Measurements from ENCODE around the gene GRID1. TPM values are rescaled to one million over a fixed set of nuclear protein-coding genes. Genes with fewer than 3 reads are reported as not detected.

GRID1 gene
- total and polyA plus RNA-seq, 9 of the 15 experiments (the other 6 are each of a cell fraction or from before 2014, with no cell fraction given): 0.01 to 7.2 (median 1.2) TPM

DNA sequence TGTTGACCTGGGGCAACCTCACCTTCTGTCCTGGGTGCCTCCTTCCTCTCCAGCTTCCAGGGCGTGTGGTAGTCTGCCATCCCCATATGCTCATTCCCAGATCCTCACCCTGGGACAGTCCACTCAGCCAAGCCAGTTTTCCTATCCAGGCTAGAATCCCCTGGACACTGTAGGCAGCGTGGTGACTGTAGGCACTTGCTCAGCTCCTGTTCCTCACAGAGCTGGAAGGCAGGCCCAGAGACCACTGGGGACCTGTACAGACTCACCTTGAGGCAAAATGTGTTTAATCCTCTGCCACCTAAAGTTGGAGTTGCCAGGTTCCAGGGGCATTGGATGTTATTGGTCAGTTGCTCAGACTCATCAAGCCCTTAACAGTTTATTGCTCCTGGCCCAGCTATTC, 2.4 kb upstream of the GRID1 start:
- Histone ChIP-seq H3K9me1 (ENCODE audit: control insufficient read depth, insufficient read depth, low read length) (no peaks in the 10 kb centered on the region), H3K36me3 (ENCODE audit: control insufficient read depth, insufficient read depth, low read length) (no peaks in the 10 kb centered on the region), H3K4me1 (replicated peaks in 1 of 2; ENCODE audit: control insufficient read depth in 2 of 2, insufficient read depth in 2 of 2, low read length in 2 of 2) (peaks cover 0 to 13% of the 10 kb centered on the region in 2 experiments; a peak in 2 of 5 replicates), H3K79me2 (ENCODE audit: control insufficient read depth, insufficient read depth, low read length) (no peaks in the 10 kb centered on the region), H3K9me3 (replicated peaks; ENCODE audit: control insufficient read depth, insufficient read depth, low read depth, low read length) (no peaks in the 10 kb centered on the region), H3K27me3 (ENCODE audit: control insufficient read depth in 2 of 2, insufficient read depth in 2 of 2, low read length in 2 of 2) (peaks cover 4 to 28% of the 10 kb centered on the region in 2 experiments; a peak in 3 of 5 replicates), H3K9ac (ENCODE audit: insufficient read depth in 1 of 2, low read depth in 2 of 2, low read length in 2 of 2) (no peak overlapping the region), H3K4me3 (no peak overlapping the region), H2AFZ (ENCODE audit: low read depth, low read length) (no peak overlapping the region), H3K27ac (ENCODE audit: extremely low read depth, low read depth, low read length) (no peak overlapping the region), H4K20me1 (replicated peaks; ENCODE audit: control insufficient read depth, insufficient read depth, low read length) (no peaks in the 10 kb centered on the region), H3K4me2 (ENCODE audit: insufficient read depth, low read length) (no peak overlapping the region)
- TF ChIP-seq, protein P1, sequence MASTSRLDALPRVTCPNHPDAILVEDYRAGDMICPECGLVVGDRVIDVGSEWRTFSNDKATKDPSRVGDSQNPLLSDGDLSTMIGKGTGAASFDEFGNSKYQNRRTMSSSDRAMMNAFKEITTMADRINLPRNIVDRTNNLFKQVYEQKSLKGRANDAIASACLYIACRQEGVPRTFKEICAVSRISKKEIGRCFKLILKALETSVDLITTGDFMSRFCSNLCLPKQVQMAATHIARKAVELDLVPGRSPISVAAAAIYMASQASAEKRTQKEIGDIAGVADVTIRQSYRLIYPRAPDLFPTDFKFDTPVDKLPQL (IDR thresholded peaks at IDR 0.05; ENCODE audit: extremely low read depth, insufficient read length): no peak
- TF ChIP-seq SIN3B (IDR thresholded peaks at IDR 0.05; ENCODE audit: low read depth): no peak
- no peak for TF ChIP-seq SMAD2 (IDR thresholded peaks at IDR 0.05; ENCODE audit: low read depth, low read length)
- TF ChIP-seq RFX1 (IDR thresholded peaks at IDR 0.05): no peak
- intact Hi-C loops (cut with micrococcal nuclease): no loop called here
- FAIRE-seq (no peak), DNase-seq (ENCODE audit: extremely low read depth in 1 of 4, low spot score in 3 of 4) (no peak), ATAC-seq (no peak)
- POLR2A ChIA-PET: no interaction called here
- in situ Hi-C loops (cut with MboI): no loop called here
- CTCF ChIA-PET (ENCODE audit: low intra/inter-chr PET ratio): no interaction called here
- no TSS peak for BruUV-seq (replicated peaks)
- WGBS (ENCODE audit: insufficient coverage, low coverage, missing lambda C conversion rate): 0% methylated on average over 2 of the region's 2 CpGs

DNA sequence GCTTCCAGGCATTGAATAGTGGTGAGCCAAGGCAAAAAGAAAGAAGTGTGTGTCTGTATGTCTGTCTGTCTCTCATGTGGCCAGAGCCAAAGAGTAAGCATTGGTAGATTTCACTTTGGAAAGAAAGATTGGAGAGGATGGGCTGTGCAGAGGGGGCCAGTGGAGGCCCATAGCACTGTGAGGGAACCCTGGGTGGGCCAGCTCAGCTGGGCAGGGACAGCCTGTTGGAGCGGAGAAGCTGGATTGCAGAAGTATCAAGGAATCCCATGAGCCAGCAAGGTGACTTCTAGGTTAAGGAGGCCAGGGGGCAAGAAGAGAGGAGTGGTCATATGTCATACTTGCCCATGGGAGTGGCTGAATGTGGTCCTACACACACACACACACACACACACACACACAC, 1.5 kb upstream of the GRID1 start:
- no peaks in the 10 kb centered on the region for H4K20me1 ChIP-seq (replicated peaks; ENCODE audit: control insufficient read depth, insufficient read depth, low read length)
- no peaks in the 10 kb centered on the region for H3K9me1 ChIP-seq (ENCODE audit: control insufficient read depth, insufficient read depth, low read length)
- no peaks in the 10 kb centered on the region for H3K79me2 ChIP-seq (ENCODE audit: control insufficient read depth, insufficient read depth, low read length)
- intact Hi-C loops (cut with micrococcal nuclease): no loop called here
- peaks cover 0 to 21% of the 10 kb centered on the region in 2 experiments; a peak in 2 of 5 replicates for H3K4me1 ChIP-seq (replicated peaks in 1 of 2; ENCODE audit: control insufficient read depth in 2 of 2, insufficient read depth in 2 of 2, low read length in 2 of 2)
- H3K27ac ChIP-seq (ENCODE audit: extremely low read depth, low read depth, low read length): no peak overlapping the region
- H2AFZ ChIP-seq (ENCODE audit: low read depth, low read length): no peak overlapping the region
- 13% methylated on average over 1 of the region's 1 CpG for WGBS (ENCODE audit: insufficient coverage, low coverage, missing lambda C conversion rate)
- H3K9me3 ChIP-seq (replicated peaks; ENCODE audit: control insufficient read depth, insufficient read depth, low read depth, low read length): no peaks in the 10 kb centered on the region
- no peak for ATAC-seq
- CTCF ChIA-PET (ENCODE audit: low intra/inter-chr PET ratio): no interaction called here
- DNase-seq (ENCODE audit: extremely low read depth in 1 of 4, low spot score in 3 of 4): no peak
- no peak overlapping the region for H3K4me3 ChIP-seq
- H3K36me3 ChIP-seq (ENCODE audit: control insufficient read depth, insufficient read depth, low read length): no peaks in the 10 kb centered on the region
- POLR2A ChIA-PET: interaction anchor here (0.5 kb wide), 1 partner anchor 1905 kb away, joined by 3 read pairs; no protein-coding TSS in a partner anchor
- no peak overlapping the region for H3K4me2 ChIP-seq (ENCODE audit: insufficient read depth, low read length)
- FAIRE-seq: no peak
- no peak overlapping the region for H3K9ac ChIP-seq (ENCODE audit: insufficient read depth in 1 of 2, low read depth in 2 of 2, low read length in 2 of 2)
- H3K27me3 ChIP-seq (ENCODE audit: control insufficient read depth in 2 of 2, insufficient read depth in 2 of 2, low read length in 2 of 2): peaks cover 4 to 36% of the 10 kb centered on the region in 2 experiments; a peak in 3 of 5 replicates
- in situ Hi-C loops (cut with MboI): no loop called here
- no TSS peak for BruUV-seq (replicated peaks)
- TF ChIP-seq RBM15 (IDR thresholded peaks at IDR 0.05; ENCODE audit: insufficient read depth, low read length): no peak
- TF ChIP-seq SAFB2 (IDR thresholded peaks at IDR 0.05; ENCODE audit: borderline replicate concordance, low read depth, low read length, severe bottlenecking): no peak
- no peak for TF ChIP-seq SMAD3 (CRISPR knock-in tag; conservative IDR thresholded peaks at IDR 0.05)
- TF ChIP-seq ZNF551 (CRISPR knock-in tag; IDR thresholded peaks at IDR 0.05): no peak
- TF ChIP-seq FOXJ2 (tag; IDR thresholded peaks at IDR 0.05): no peak
- no peak for TF ChIP-seq ZKSCAN8 (CRISPR knock-in tag; IDR thresholded peaks at IDR 0.05)
- TF ChIP-seq ZNF561 (CRISPR knock-in tag; conservative IDR thresholded peaks at IDR 0.05): no peak
- TF ChIP-seq, protein P2, sequence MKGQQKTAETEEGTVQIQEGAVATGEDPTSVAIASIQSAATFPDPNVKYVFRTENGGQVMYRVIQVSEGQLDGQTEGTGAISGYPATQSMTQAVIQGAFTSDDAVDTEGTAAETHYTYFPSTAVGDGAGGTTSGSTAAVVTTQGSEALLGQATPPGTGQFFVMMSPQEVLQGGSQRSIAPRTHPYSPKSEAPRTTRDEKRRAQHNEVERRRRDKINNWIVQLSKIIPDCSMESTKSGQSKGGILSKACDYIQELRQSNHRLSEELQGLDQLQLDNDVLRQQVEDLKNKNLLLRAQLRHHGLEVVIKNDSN (CRISPR knock-in tag; IDR thresholded peaks at IDR 0.05): no peak
- TF ChIP-seq, protein P3, sequence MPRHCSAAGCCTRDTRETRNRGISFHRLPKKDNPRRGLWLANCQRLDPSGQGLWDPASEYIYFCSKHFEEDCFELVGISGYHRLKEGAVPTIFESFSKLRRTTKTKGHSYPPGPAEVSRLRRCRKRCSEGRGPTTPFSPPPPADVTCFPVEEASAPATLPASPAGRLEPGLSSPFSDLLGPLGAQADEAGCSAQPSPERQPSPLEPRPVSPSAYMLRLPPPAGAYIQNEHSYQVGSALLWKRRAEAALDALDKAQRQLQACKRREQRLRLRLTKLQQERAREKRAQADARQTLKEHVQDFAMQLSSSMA (CRISPR knock-in tag; IDR thresholded peaks at IDR 0.05): no peak
- TF ChIP-seq BRD4 (IDR thresholded peaks at IDR 0.05): no peak
